Left renal cortex interstitium (tissue), 4 donors: Measurements from ENCODE around the gene PLXNB2. TPM values are rescaled to one million over a fixed set of nuclear protein-coding genes. Genes with fewer than 3 reads are reported as not detected.
"Not testable (repeated sequence)": the region's sequence is repeated elsewhere in the genome, so short reads cannot be mapped to it uniquely, and the experiment has no call there.

Source experiments
- DNase-seq, 4 donors: peaks; one replicate each; pipeline ENCODE4 v3.0.0-alpha.2; 2013; ENCODE audit warnings: low read depth in 4 of 4, low spot score in 2 of 4, missing footprints in 1 of 4
- polyA plus RNA-seq, 4 donors: library from polyadenylated mRNA; unstranded; fragments of 120-200 nt; gene quantifications; one replicate each; pipeline ENCODE4 v1.2.1, GENCODE V29; 2013; ENCODE audit not compliant: insufficient read length in 4 of 4

PLXNB2 gene
- polyA plus RNA-seq, 4 donors: 206 to 275 (median 234) TPM

DNA sequence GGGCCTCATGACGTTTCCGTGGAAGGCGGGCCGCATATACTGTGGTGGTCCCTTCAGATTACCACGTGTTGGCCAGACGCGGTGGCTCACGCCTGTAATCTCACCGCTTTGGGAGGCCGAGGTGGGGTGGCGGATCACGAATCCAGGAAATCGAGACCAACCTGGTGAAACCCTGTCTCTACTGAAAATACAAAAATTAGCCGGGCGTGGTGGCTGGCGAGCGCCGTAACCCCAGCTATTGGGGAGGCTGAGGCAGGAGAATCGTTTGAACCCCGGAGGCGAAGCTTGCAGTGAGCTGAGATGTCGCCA lies 20.2 kb upstream of the PLXNB2 start:
- DNase-seq: no peak

DNA sequence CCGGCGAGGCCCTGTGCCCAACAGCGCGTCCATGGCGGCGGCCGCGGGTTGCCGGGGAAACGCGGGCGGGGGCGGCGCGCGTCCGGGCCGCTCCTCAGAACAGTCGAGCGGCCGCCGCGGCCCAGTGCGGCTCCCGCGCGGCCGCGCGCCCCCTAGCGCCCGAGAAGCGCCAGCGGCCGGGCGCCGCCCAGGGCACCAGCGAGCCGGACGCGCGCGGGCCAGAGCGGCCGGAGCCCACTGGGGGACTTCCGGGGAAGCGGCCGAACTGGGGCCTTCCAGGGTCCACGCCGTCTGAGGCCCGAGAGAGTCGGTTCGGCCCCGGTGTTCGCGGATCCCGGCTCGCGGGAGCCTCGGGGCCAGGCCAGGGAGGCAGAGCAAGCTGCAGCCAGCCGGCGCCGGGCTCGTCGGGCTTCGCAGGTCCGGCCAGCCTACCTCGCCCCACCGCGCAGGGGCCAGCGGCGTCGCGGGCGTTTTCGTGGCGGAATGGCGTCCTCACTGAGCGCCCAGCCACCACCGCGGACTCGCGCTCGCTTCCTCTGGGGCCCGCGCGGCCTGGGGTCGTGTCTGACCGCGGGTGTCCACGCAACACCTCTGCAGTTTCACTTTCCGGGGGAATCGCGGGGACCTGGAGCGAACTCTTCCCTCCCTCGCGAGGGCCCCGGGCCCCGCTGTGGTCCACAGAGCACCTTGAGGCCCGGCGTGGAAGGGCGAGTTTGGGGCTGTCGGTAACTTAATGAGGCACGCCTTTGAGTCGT lies 19.7 kb upstream of the PLXNB2 start, which contains the start of gene DENND6B:
Gene DENND6B (minus strand): TSS at position 57 of the 755 bp plus-strand sequence. CDS start 24 bp downstream, at position 33.
- peak in 2 of 4 donors; percentile 62 to 77 for DNase-seq

DNA sequence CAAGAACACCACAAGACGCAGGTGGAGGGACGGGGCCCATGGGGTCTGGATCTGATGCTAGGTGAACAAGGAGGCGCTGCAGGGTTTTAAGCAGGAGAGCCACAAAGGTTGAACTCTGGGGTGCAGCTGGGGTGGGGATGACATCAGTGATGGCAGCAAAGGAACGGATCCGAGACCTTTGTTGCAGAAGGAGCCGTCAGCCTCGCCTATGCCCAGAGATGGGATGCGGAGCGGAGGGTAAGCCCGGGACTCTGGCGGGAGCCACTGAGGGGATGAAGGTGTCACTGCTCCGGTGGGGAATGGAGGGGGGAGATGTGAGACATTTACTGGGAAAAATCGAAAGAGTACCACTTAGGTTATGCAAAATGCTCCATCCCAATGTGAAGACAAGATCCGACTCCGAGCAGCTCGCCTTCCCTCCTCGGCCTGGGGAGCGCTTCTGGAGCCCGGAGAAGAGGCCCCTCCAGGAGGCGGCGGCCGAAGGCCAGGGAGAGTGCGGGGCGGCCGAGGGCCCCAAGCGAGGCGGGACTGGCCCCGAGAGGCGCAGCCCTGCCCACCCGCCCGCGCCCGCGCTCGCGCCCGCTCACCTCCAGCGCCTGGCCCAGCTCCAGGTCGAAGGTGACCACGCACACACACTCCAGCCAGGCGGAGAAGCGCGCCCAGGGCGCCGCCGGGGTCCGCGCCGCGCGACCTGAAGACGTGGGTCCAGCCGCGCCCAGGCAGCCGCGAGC lies 18.9 kb upstream of the PLXNB2 start:
- DNase-seq: no peak

DNA sequence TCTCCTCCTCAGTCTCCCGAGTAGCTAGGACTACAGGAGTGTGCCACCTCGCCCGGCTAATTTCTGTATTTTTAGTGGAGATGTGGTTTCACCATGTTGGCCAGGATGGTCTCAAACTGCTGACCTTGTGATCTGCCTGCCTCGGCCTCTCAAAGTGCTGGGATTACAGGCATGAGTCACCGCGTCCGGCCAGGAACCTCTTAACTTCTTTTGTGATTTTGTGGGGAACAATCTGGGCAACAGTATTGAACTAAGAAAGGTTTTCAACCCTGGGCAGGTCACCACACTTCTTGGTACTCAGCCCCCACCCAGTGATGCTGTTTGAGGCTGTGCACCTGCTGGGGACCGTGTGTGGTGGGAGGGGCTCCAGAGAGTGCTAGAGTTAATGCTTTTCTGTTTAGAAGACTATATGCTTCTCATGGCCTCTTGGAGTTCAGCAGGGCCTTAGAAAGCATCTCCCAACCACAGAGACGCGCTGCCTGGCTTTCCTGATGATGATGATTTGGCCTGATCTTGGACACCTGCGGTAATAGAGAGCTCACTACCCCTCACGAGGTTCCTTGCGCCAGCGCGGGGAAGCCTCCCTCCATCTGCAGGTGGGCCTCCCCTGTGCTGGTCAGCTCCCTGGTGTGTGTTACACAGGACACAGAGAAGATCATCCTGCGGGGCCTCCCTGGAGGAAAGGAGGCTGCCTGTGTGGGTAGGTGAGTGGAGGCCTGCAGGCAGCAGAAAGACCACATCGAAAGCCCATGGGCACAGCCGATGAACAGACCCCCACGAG lies 18.2 kb upstream of the PLXNB2 start:
- no peak for DNase-seq

DNA sequence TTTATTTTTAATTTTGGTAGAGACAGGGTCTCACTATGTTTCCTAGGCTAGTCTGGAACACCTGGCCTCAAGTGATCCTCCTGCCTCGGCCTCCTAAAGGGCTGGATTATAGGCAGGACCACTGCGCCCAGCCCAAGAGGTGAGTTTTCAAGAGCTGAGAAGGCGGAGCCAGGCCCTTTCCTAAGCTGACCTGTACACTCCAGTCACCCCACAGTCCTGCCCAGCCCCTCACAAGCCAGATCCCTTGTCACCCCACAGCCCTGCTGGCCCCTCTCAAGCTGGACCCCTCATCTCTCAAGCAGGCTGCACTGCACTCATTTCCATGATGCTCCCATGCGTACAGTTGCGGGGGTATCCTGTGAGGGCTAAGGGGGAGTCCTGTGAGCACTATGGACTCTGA lies 16.5 kb upstream of the PLXNB2 start:
- no peak for DNase-seq

DNA sequence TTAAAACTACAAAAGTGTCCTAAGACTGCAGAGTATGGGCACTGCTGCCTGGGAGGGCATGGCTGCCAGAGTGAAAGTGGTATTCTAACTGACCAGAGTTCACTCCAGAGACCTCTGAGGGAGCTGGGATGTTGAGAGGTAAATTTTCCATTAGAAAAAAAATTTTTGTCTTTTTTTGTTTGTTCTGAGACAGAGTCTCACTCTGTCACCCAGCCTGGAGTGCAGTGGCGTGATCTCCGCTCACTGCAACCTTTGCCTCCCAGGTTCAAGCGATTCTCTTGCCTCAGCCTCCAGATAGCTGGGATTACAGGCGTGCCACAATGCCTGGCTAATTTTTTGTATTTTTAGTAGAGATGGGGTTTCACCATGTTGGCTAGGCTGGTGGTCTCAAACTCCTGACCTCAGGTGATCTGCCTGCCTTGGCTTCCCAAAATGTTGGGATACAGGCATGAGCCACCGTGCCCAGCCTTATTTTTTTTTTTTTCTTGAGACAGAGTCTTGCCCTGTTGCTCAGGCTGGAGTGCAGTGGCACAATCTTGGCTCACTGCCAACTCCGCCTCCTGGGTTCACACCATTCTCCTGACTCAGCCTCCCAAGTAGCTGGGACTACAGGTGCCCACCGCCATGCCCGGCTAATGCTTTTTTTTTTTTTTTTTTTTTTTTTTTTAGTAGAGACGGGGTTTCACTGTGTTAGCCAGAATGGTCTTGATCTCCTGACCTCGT lies 15.1 kb upstream of the PLXNB2 start:
- not testable (repeated sequence) for DNase-seq

DNA sequence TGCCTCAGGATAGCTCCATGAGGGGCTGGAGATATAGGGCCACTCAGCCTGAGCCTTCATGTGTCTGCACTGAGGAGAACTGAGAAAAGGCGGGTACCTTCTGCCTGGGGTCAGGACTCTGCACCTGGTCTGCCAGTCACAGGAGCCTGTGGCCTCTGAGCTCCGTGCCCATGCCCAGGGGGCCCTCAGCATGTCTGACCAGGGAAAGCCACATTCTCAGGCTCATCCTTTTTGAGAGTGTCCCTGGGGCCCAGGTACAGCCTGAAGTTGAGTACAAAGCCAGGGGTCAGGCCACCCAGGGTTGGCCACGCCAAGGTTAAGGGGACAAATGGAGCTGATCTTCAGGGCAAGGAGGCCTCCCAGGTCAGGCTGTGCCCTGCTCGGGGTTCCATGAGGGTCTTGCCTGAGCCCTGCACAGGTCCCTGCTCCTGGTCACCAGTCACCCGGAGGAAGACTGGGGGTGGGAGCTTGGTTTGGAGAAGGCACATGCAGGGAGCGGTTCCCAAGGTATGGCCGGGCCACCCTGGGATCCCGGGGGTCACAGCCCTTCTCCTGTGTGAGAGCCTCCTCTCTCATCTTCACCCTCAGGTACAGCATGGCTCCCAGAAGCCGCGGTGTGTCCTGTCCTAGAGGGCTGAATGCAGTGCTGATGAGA lies 13.4 kb upstream of the PLXNB2 start:
- no peak for DNase-seq

DNA sequence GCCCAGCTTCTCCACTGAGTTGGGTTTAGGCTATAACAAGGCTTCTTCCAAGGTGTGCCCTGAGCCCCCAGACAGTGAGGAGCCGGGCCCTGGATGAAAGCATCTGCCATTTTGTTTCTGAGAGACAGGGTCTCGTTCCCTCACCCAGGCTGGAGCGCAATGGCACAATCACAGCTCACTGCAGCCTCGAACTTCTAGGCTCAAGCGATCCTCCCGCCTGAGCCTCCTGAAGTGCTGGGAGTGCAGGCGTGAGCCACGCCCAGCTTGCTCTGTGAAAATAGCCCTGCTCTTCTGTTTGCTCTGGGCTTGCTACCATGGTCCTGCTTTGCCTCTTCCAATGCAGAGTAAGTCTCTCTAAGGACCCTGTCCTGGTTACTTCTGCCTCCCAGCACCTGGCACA lies 12.7 kb upstream of the PLXNB2 start:
- no peak for DNase-seq

DNA sequence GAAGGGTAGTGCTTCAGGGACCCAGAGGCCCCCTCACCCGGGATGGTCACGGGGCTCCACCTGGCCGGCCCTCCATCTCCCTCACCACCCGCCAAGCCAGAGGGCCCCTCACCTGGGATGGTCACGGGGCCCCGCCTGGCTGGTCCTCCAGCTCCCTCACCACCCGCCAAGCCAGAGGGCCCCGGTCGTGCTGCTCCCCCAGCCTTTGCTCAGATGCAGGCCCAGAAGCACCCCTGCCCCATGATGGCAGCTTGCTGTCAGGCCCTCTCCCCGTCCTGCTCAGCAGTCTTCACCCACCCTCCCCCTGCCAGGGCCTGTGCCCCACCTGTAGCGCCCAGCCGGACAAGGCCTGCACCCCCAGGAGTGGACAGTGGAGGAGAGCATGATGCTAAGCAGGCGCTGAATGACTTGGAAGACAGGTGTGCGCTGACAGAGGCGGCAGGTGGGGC lies 12.1 kb upstream of the PLXNB2 start:
- DNase-seq: no peak

DNA sequence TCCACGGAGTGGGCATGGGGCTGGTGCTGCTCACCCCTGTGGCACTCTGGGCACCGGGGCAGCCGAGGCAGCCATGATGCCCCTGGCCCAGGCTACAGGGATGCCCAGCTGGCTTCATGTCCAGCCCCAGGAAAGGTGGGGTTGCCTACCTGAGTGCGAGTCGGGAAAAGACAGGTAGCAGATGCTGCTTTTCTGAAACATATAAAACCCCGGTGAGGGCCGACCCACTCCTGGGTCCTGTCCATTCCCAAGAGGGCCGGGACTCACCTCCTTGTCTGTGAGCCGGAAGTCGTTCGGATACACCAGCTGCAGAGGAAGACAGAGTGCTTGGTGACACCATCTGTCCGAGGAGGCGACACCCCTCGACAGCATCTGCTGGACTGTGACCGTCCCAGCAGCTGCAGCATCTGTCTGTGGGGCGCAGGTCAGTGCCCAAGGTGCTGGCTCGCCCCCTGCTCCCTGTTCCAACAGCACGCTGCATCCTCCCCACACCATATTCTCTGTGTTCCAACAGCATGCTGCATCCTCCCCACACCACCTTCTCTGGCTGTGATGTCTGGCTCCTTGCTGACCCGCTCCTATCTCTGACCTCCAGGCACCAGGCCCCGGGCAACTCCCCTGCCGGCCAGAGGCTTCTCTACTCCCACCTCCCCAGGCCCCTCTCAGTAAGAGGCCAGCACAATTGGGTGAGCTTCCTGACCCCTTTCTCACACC lies 11.4 kb upstream of the PLXNB2 start:
- DNase-seq: no peak

DNA sequence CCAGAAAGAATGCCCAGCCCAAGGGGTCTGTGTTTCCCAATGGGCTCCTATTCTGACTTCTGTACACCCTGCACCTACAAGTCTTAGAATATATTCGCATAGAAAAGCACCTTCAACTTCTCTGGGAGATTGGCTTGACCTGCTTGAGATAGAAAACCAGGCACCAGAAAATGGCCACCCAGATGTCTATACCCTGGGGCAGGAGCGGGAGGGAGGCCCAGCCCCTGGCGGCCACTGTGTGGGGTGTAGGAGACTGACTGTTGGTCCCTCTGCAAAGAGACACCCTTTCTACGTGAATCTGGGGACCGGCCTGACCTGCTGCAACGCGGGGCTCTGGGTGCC lies 10.9 kb upstream of the PLXNB2 start:
- DNase-seq: no peak

DNA sequence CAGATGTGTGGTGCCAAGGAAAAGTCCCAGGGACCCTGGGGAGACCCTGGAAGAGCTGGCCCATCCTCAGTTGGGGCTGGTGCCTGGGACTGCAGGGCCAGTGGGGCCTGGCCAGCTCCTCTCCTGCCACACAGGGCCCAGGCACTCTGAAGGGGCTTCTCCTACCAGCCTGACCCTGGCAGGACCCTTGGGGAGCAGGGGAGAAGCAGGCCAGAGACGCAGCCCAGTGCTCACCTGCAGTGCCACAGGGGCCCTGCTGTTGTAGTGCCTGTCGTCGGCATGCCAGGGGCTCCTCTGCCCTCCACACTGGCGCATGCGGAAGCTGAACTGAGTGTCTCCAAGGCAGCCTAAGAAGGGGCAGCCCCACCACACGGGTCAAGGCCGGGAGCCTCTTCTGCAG lies 10.2 kb upstream of the PLXNB2 start:
- DNase-seq: no peak

DNA sequence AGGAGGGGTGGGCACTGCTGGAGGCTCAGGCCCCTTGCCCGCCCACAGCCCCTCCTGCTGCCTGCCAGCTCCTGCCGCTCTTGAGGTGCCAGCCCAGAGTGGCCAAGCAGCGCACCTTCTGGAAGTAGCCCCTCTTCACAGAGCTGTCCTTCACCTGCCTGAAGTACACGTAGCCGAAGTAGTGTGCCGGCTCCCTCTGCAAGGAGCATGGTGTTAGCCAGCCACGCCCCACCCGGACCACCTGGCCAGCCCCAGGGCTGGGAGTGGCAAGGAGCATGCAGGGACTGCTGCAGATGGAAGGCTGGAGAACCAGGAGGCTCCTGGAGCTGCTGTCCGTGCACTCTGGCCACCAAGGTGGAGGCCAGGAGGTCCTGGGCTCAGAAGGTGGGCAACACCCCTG lies 9.7 kb upstream of the PLXNB2 start:
- DNase-seq: no peak

DNA sequence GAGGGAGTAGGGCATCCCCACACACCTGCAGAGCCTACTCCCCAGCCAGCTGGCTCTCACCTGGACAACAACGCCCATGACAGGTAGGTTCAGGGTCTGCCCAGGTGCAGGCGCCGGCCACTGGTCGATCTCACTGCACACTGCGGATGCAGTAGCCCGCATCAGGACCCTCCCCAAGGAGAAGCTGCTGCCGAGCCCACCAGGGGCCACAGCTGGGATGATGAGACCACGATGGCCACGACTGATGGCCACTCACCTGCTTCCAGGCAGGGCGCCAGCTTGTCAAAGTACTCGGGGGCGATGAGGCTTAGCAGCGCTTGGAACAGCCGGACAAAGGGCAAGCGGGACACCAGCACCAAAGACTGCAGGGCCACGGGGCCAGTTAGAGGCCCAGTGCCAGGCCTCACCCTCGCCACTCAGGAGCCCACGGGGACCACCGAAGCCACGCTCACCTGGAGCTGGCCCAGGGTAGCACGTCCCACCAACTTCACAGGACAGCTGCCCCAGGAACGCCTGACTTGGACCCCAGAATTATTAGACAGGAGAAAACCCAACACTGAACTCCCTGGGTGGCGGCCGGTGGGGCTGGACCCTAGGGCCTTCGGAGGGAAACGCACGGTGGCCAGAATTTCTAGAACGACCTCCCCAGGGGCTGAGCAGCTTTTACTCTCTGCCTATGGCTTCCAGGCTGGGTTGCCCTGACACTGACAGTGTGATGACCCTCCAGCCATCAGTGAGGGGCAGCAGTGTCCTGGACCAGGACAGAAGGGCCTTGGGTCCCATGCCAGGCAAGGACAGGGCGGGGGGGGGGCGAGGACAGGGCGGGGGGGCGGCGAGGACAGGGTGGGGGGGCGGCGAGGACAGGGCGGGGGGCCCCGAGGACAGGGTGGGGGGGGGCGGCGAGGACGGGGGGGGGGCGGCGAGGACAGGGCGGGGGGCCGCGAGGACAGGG lies 8.9 kb upstream of the PLXNB2 start:
- no peak for DNase-seq

DNA sequence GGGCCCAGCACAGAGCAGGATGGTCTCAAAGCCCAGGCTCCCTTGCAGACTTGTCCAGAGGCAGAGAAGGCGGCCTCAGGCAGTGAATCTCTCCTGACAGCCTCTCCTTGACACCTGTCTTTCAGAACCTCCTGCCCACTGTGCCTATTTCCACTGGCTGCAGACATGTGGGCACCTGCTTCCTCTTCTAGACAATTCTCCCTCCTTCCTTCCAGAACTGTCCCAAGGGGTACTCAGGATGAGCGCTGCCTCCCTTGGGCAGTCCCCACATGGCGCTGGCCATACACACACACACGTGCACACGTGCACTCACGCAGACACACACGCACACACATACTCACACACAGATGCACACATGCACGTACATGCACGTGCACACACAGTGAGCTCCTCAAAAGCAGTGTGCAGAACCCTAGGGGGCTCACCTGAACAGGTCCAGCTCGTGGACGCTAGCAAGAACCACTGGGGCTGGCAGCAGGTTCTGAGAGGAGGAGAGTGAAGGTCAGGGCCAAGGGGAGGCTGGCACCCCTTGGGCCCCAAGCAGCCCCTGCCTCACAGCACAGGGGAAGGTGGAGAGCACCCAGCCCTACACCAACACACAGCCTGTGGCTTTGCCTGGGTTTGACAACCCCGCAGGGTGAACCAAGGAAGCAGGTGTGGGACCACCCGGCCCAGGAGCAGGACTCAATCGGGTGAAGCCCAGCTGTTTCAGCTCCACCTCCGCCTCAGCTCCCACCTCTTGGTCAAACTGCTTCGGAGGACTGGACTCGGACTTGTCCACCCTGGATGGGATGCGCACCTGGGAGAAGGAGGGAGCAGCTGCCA lies 8.1 kb upstream of the PLXNB2 start:
- DNase-seq: no peak

DNA sequence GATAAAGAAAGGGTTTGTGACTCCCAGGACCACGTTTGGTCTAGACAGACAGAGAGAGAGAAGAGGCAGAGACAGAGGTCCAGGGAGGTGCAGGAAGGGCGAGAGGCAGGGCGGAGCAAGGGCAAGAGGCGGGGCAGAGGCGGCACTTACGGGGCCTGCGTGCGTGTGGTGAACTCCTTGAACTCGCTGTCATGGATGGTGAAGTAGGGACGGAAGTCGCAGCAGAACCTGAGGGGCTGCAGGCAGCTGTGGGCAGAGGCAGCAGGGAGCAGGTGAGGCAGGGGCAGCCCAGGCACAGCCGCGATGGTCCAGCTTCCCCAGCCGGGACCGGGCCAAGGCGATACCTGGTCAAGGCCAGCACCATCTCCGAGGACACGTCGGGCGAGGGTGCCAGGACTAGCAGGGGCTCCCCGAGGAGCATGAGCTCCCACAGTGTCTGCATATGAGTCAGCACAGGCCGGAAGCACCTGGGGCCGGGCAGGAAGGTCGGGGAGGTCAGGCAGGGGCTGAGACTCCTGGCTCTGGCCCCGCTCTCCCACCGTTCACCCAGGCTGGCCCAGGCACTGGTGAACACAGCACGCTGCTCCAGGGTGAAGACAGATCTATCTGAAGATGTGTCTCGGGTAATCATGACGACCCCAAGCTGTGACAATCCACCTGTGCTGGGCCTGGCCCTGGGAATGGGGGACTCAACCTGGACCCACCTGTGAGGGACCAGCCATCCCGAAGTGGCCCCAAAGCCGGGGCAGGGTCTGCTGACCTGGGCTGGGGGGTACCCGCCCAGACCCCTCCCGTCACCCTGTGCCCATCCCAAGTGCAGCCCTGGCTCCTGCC lies 7.2 kb upstream of the PLXNB2 start:
- no peak for DNase-seq

DNA sequence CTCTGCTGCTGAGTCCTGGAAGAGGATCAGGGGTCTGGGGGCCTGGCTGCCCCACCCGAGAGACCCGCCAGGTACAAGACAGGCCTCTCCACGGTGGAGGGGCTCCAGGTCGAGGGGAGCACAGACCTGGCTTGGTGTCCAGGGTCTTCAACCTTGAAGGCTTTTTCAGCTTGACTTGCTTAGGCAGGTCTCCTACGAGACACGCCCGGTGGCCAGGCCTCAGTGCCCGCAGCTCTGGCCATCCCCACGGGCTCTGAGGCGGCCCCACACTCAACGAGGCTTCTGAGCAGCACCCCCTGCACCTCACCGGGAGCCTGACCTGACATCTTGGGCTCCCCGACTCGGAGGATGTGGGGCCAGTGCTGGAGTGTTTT lies 6.6 kb upstream of the PLXNB2 start:
- DNase-seq: no peak
